Thymus (tissue), 11 donors: ENCODE data around the gene CREB5. TPM values are rescaled to one million over a fixed set of nuclear protein-coding genes. Genes with fewer than 3 reads are reported as not detected.

ENCODE experiments used
- DNase-seq, 9 donors: peaks; one replicate each; pipeline ENCODE4 v3.0.0-alpha.2; 2013; ENCODE audit warnings: low spot score in 9 of 9, low read depth in 6 of 9, missing footprints in 1 of 9
- H3K27ac ChIP-seq, 2 donors: one replicate each; pipeline ENCODE4 v1.5.1; 2013; ENCODE audit warnings: control low read depth in 1 of 2, low read depth in 1 of 2, low read length in 1 of 2, mild to moderate bottlenecking in 1 of 2, moderate library complexity in 1 of 2
- H3K27me3 ChIP-seq, 2 donors: one replicate each; pipeline ENCODE4 v1.5.1; 2013; ENCODE audit warnings: low read length in 1 of 2; ENCODE audit not compliant: control insufficient read depth in 2 of 2, insufficient read depth in 1 of 2
- H3K36me3 ChIP-seq, 2 donors: one replicate each; pipeline ENCODE4 v1.5.1; 2013; ENCODE audit warnings: low read length in 1 of 2, mild to moderate bottlenecking in 1 of 2, moderate library complexity in 1 of 2; ENCODE audit not compliant: control insufficient read depth in 2 of 2, insufficient read depth in 2 of 2
- H3K4me1 ChIP-seq, 2 donors: one replicate each; pipeline ENCODE4 v1.5.1; 2013; ENCODE audit warnings: low read length in 2 of 2; ENCODE audit not compliant: control insufficient read depth in 2 of 2, insufficient read depth in 2 of 2
- H3K4me3 ChIP-seq, 2 donors: one replicate each; pipeline ENCODE4 v1.5.1; 2013; ENCODE audit warnings: low read length in 2 of 2, control low read depth in 1 of 2, mild to moderate bottlenecking in 1 of 2
- H3K9me3 ChIP-seq, 2 donors: one replicate each; pipeline ENCODE4 v1.5.1; 2013; ENCODE audit warnings: low read length in 1 of 2, mild to moderate bottlenecking in 1 of 2; ENCODE audit not compliant: control insufficient read depth in 2 of 2, insufficient read depth in 1 of 2
- WGBS: extraction: QIAGEN DNeasy Blood & Tissue Kit; methylation state at CpG from one replicate; pipeline ENCODE4 v1.1.7; 2013; 5-methylcytosine and 5-hydroxymethylcytosine counted together
- polyA plus RNA-seq: library from polyadenylated mRNA; stranded (reverse); fragments of 200-250 nt; gene quantifications from one replicate; pipeline ENCODE4 v1.2.3, GENCODE V29; 2013
- total RNA-seq: library from RNA; stranded (reverse); fragments of 120-200 nt; gene quantifications from one replicate; pipeline ENCODE4 v1.2.4, GENCODE V29; 2013
- donor health status: healthy.

The CREB5 gene
- total and polyA plus RNA-seq, 2 donors: 1.1 to 5.4 TPM

GRCh38 chr7:28483908-28484605 lies 71.7 kb downstream of the CREB5 start:
- DNase-seq: no peak
- Histone ChIP-seq H3K36me3 (no peaks in the 10 kb centered on the region), H3K9me3 (no peaks in the 10 kb centered on the region), H3K27ac (no peak overlapping the region), H3K27me3 (no peaks in the 10 kb centered on the region), H3K4me1 (peaks cover 0 to 7% of the 10 kb centered on the region in 2 donors), H3K4me3 (no peak overlapping the region)
- WGBS: 91% methylated on average over 2 of the region's 2 CpGs

GRCh38 chr7:28484606-28484935 lies 72.3 kb downstream of the CREB5 start:
- WGBS: 97% methylated on average over 4 of the region's 4 CpGs
- no peaks in the 10 kb centered on the region for H3K27me3 ChIP-seq
- DNase-seq: no peak
- no peak overlapping the region for H3K4me3 ChIP-seq
- H3K9me3 ChIP-seq: no peaks in the 10 kb centered on the region
- no peaks in the 10 kb centered on the region for H3K36me3 ChIP-seq
- no peak overlapping the region for H3K27ac ChIP-seq
- peaks cover 0 to 7% of the 10 kb centered on the region in 2 donors for H3K4me1 ChIP-seq

DNA sequence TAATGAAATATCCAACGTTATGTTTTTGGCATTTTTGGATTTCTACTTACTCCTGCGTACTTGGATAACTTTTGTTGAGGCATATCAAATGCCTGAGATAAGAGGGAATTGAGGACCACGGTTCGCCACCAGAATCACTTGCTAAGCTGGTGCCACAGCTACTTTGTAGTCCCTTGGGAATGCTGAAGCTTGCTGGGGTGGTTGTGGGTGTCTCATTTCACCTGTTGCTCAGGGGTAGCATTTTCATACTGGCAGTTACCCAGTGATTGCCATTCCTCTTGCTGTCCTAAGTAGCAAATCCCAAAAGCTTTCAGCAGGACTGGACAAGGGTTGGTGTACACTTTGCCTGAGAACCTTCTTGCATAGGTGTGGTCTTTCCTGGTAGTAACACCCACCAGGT lies 75.2 kb downstream of the CREB5 start:
- WGBS: 98% methylated on average over 4 of the region's 4 CpGs
- no peaks in the 10 kb centered on the region for H3K9me3 ChIP-seq
- no peak overlapping the region for H3K4me3 ChIP-seq
- no peak for DNase-seq
- H3K36me3 ChIP-seq: no peaks in the 10 kb centered on the region
- no peaks in the 10 kb centered on the region for H3K4me1 ChIP-seq
- H3K27ac ChIP-seq: no peak overlapping the region
- no peaks in the 10 kb centered on the region for H3K27me3 ChIP-seq

DNA sequence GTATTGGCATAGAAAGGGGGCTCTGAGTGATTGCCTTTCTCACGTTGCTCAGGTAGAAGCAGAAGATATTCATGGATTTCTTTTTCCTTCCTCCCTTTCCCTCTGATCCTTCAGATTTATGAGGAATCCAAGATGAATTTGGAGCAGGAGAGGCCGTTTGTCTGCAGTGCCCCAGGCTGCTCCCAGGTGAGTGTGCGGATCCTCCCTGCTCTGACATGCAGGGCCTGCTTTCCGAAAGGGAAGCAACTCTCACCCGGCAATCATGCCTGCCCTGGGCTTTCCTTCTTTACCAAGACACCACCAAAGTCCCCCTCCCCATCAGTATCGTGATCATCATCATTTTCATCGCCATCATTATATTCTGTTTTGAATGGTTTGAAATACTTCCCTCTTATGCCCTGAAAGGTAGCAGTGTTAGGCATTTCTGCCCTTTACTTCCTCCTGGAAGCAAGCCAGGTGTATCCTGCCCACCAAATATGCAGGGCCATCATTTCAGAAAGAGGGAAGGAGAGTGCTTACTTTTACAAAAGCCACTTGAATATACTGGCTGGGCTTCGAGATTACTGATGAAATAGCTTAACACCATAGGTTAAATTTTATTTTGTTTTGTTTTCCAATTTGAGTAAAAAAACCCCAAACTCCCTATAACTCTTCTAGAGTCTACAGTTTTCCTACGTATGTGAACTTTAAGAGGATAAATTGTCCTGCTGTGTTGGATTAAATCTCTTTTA lies 75.9 kb downstream of the CREB5 start:
- WGBS: 61% methylated on average over 9 of the region's 9 CpGs
- Histone ChIP-seq H3K4me1 (no peaks in the 10 kb centered on the region), H3K9me3 (no peaks in the 10 kb centered on the region), H3K4me3 (no peak overlapping the region), H3K27me3 (no peaks in the 10 kb centered on the region), H3K27ac (no peak overlapping the region), H3K36me3 (no peaks in the 10 kb centered on the region)
- DNase-seq: no peak

DNA sequence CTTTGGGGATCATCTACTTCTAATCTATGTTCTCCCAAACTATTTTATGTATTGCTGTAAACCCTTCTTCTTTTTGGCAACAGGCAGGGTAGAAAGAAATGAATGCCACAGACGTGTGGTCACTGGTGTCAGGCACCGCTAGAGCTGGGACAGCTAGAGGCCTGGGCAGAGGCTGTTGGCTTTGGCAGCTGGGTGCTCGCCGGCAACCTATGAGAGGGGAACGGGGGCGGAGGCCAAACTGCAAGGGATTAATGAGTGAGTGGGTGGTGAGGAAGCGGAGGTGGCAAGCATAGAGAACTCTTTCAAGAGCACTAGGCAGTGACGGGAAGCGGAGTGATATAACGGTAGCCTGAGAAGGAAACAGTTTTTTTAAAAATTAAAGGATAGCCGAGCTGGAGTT lies 78.5 kb downstream of the CREB5 start:
- Histone ChIP-seq H3K9me3 (no peaks in the 10 kb centered on the region), H3K36me3 (no peaks in the 10 kb centered on the region), H3K4me1 (no peaks in the 10 kb centered on the region), H3K4me3 (no peak overlapping the region), H3K27ac (no peak overlapping the region), H3K27me3 (no peaks in the 10 kb centered on the region)
- 96% methylated on average over 11 of the region's 11 CpGs for WGBS
- DNase-seq: no peak

DNA sequence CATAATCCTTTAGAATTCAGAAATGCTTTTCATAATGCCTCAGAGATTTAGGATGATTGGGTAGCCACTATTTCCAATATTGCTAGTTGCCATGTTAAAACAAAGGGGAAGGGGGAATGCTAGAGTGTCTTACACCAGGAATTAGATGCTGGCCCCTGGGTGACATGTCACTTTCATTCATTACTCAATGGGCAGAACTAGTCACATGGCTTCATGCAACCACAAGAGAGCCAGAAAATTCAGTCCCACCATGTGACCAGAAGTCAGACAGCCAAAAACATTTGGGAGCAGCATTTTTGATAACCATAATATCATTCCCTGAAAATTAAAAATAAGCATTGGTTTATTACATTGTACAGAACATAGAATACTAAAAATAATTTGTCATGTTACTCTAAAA lies 81.2 kb downstream of the CREB5 start:
- Histone ChIP-seq H3K27me3 (no peaks in the 10 kb centered on the region), H3K4me3 (no peak overlapping the region), H3K4me1 (no peaks in the 10 kb centered on the region), H3K36me3 (no peaks in the 10 kb centered on the region), H3K9me3 (no peaks in the 10 kb centered on the region), H3K27ac (no peak overlapping the region)
- no peak for DNase-seq

- Histone ChIP-seq H3K27me3 (no peaks in the 10 kb centered on the region), H3K27ac (no peak overlapping the region), H3K4me3 (no peak overlapping the region), H3K36me3 (no peaks in the 10 kb centered on the region), H3K4me1 (no peaks in the 10 kb centered on the region), H3K9me3 (no peaks in the 10 kb centered on the region)
- DNase-seq: no peak
- WGBS: 95% methylated on average over 2 of the region's 2 CpGs
These were observed 84.7 kb downstream of the CREB5 start for GRCh38 chr7:28497009-28497408.

DNA sequence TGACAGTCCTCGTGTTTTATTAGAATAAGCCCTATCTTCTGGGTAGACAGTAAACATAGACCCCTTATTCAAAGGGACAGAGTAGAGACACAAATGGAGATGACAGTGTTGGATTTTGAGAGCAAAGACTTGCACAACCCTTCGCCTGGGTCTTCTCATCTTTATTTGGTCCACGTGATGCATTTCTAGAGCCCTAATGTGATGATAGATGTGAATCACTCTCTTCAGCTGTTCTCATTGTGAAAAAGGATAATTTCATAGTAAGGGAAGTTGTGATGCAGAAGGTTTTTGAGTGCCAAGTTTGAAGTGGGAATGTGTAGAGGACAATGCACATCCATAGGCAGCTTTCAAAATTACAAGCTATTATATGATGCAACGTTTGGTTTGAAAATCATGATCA lies 86.3 kb downstream of the CREB5 start:
- 98% methylated on average over 4 of the region's 4 CpGs for WGBS
- Histone ChIP-seq H3K4me1 (no peaks in the 10 kb centered on the region), H3K36me3 (no peaks in the 10 kb centered on the region), H3K4me3 (no peak overlapping the region), H3K27ac (no peak overlapping the region), H3K9me3 (no peaks in the 10 kb centered on the region), H3K27me3 (no peaks in the 10 kb centered on the region)
- DNase-seq: no peak

GRCh38 chr7:28500138-28500537 lies 87.8 kb downstream of the CREB5 start:
- H3K4me1 ChIP-seq: no peaks in the 10 kb centered on the region
- H3K9me3 ChIP-seq: no peaks in the 10 kb centered on the region
- DNase-seq: no peak
- no peak overlapping the region for H3K27ac ChIP-seq
- WGBS: 15% methylated on average over 5 of the region's 5 CpGs
- no peaks in the 10 kb centered on the region for H3K27me3 ChIP-seq
- no peaks in the 10 kb centered on the region for H3K36me3 ChIP-seq
- no peak overlapping the region for H3K4me3 ChIP-seq
